Brain microvascular endothelial cell (primary cell): ENCODE data around the gene CLDN14.

ENCODE experiments used
- DNase-seq: peaks from one replicate; pipeline ENCODE4 v3.0.0-alpha.2; 2020
- H3K27ac ChIP-seq: fragments of 250-450 bp; sonication (Bioruptor Pico); 2 replicates; pipeline ENCODE4 v1.5.1; 2020; ENCODE audit warnings: mild to moderate bottlenecking, moderate library complexity
- H3K27me3 ChIP-seq: fragments of 250-450 bp; sonication (Bioruptor Pico); replicated peaks from 2 replicates; pipeline ENCODE4 v1.5.1; 2020; ENCODE audit warnings: mild to moderate bottlenecking
- H3K36me3 ChIP-seq: fragments of 250-450 bp; sonication (Bioruptor Pico); replicated peaks from 2 replicates; pipeline ENCODE4 v1.5.1; 2020; ENCODE audit warnings: mild to moderate bottlenecking
- H3K4me3 ChIP-seq: 2 replicates; pipeline ENCODE4 v1.5.1; 2011; ENCODE audit warnings: low read depth, mild to moderate bottlenecking, control low read depth, low read length, moderate library complexity
- CTCF ChIP-seq: IDR thresholded peaks from 2 replicates; pipeline ENCODE4 v1.5.1; 2011; ENCODE audit warnings: low read depth, mild to moderate bottlenecking, moderate library complexity, low read length, control low read depth, inconsistent platforms; ENCODE audit errors: missing control alignments
- in situ Hi-C: cut with HindIII; loops from 2 replicates; pipeline ENCODE4 v1.10.0; 2017; ENCODE audit warnings: low sequenced_read_pairs, low pct_ligation_motif_present

Gene CLDN14

GRCh38 chr21:36507397-36508018 is 27.6 kb upstream of the CLDN14 start:
- Histone ChIP-seq H3K4me3 (no peak overlapping the region), H3K27me3 (no peaks in the 10 kb centered on the region), H3K27ac (no peak overlapping the region), H3K36me3 (no peaks in the 10 kb centered on the region)
- in situ Hi-C loops = no loop called here
- peak; percentile 6 for DNase-seq
- TF ChIP-seq CTCF = no peak

DNA sequence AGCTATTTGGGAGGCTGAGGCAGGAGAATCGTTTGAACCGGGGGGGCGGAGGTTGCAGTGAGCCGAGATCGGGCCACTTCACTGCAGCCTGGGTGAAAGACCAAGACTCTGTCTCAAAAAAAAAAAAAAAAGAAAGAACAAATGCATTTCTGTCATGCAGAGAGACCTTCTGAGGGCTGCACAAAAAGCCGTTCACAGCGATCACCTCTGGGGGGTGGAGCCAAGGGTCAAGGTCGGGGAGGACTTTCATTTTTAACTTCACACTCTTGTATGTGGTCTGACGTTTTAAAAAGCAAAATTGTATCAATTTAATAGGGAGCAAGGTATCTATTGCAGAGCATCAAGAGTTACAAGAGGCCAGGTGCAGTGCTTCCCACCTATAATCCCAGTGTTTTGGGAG is 26.6 kb upstream of the CLDN14 start:
- in situ Hi-C loops = no loop called here
- Histone ChIP-seq H3K27me3 (no peaks in the 10 kb centered on the region), H3K27ac (no peak overlapping the region), H3K36me3 (no peaks in the 10 kb centered on the region), H3K4me3 (no peak overlapping the region)
- no peak for DNase-seq
- no peak for TF ChIP-seq CTCF

DNA sequence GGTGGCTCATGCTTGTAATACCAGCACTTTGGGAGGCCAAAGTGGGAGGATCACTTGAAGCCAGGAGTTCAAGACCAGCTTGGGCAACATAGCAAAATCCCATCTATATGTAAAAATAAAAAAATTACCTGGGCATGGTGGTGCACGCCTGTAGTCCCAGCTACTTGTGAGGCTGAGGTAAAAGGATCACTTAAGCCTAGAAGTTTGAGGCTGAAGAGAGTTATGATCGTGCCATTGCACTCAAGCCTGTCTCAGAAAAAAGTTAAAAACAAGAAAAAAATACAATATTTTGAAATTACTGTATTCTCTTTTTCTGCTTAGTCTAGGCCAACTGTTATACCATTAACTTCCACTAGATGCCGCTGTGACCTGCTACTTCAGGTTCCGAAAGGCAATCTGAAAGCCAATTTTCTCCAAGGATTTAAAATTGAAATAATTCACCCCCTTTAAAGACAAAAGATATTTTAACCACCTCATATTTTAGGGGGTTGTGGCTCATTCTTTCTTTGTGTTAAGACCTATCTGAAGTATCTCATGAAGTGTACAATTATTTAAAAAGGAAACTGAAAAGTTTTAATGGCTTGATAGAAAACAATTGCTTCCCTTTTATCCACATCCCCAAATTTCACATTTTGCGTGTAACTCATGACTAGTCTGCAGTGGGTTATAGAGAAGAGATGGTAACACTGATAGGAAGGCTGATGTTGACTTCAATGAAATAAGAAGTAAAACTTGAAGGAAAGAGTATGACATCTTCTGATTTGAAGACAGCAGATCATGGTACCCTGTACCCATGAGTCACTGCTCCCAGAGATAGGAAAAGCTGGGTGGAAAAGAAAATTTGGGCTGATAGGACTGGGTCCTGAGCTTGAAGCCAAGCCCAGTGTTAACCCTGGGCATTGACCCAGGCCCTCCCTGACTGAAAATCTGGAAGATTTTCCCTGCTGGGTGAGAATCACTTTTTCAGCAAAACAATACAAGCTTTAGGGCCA is 24.4 kb upstream of the CLDN14 start:
- in situ Hi-C loops = no loop called here
- peak; percentile 83 for TF ChIP-seq CTCF
- DNase-seq = peak; percentile 45

GRCh38 chr21:36502365-36502764 is 22.4 kb upstream of the CLDN14 start:
- Histone ChIP-seq H3K4me3 (no peak overlapping the region), H3K27me3 (no peaks in the 10 kb centered on the region), H3K27ac (no peak overlapping the region), H3K36me3 (no peaks in the 10 kb centered on the region)
- no peak for TF ChIP-seq CTCF
- DNase-seq = no peak
- in situ Hi-C loops = no loop called here

More for the DNA sequence above, 24.4 kb upstream of the CLDN14 start:
- no peaks in the 10 kb centered on the region for H3K36me3 ChIP-seq
- H3K27ac ChIP-seq = no peak overlapping the region
- no peak overlapping the region for H3K4me3 ChIP-seq
- H3K27me3 ChIP-seq = no peaks in the 10 kb centered on the region

- Histone ChIP-seq H3K36me3 (no peaks in the 10 kb centered on the region), H3K4me3 (no peak overlapping the region), H3K27me3 (no peaks in the 10 kb centered on the region), H3K27ac (no peak overlapping the region)
- TF ChIP-seq CTCF = no peak
- in situ Hi-C loops = no loop called here
- no peak for DNase-seq
Measured at GRCh38 chr21:36501589-36501892, 21.6 kb upstream of the CLDN14 start.
